ENCODE measurements around the gene OLFML1.

DNA sequence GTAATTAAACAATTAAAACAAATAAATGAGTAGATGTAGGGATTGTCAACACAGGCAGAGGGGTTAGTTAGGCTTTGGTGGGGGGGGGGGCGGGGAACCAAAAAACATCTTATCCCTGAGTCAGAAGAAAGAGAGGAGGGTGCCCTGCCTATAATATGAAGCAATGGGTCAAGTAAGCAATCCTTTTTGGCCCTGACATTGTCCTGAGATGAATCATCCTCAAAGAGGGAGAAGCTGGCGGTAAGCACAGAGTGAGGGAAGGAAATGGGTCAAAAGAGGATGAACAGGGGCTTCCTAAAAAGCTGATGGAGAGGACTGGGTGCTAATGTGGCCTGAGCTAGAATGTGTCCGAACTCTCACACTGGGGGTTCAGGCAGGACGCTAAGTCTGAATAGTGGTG, 4.7 kb downstream of the OLFML1 start:
- TF ChIP-seq, protein P1, sequence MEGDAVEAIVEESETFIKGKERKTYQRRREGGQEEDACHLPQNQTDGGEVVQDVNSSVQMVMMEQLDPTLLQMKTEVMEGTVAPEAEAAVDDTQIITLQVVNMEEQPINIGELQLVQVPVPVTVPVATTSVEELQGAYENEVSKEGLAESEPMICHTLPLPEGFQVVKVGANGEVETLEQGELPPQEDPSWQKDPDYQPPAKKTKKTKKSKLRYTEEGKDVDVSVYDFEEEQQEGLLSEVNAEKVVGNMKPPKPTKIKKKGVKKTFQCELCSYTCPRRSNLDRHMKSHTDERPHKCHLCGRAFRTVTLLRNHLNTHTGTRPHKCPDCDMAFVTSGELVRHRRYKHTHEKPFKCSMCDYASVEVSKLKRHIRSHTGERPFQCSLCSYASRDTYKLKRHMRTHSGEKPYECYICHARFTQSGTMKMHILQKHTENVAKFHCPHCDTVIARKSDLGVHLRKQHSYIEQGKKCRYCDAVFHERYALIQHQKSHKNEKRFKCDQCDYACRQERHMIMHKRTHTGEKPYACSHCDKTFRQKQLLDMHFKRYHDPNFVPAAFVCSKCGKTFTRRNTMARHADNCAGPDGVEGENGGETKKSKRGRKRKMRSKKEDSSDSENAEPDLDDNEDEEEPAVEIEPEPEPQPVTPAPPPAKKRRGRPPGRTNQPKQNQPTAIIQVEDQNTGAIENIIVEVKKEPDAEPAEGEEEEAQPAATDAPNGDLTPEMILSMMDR (IDR thresholded peaks at IDR 0.05), result no peak
- no peak for TF ChIP-seq ZFX (IDR thresholded peaks at IDR 0.05; ENCODE audit: borderline replicate concordance)
